Mesothelial cell of epicardium (in vitro differentiated cells): ENCODE results near the gene MCCC1. TPM values are rescaled to one million over a fixed set of nuclear protein-coding genes. Genes with fewer than 3 reads are reported as not detected.

ENCODE experiments used
- DNase-seq, 2 experiments: peaks; one replicate each; pipeline ENCODE4 v3.0.0; 2021; ENCODE audit warnings: low spot score in 2 of 2; ENCODE audit not compliant: unreplicated experiment in 2 of 2
- H3K27ac Mint-ChIP-seq: 2 replicates; pipeline ENCODE4 v1.8.0; 2021; ENCODE audit warnings: mixed read lengths
- H3K27me3 Mint-ChIP-seq: 2 replicates; pipeline ENCODE4 v1.8.0; 2021; ENCODE audit warnings: low read depth, mixed read lengths
- H3K36me3 Mint-ChIP-seq: 2 replicates; pipeline ENCODE4 v1.8.0; 2021; ENCODE audit warnings: mixed read lengths
- H3K4me1 Mint-ChIP-seq: 2 replicates; pipeline ENCODE4 v1.8.0; 2021; ENCODE audit warnings: mixed read lengths
- H3K4me3 Mint-ChIP-seq: 2 replicates; pipeline ENCODE4 v1.8.0; 2021; ENCODE audit warnings: mild to moderate bottlenecking, moderate library complexity, mixed read lengths
- H3K9me3 Mint-ChIP-seq: 2 replicates; pipeline ENCODE4 v1.8.0; 2021; ENCODE audit warnings: mixed read lengths
- total RNA-seq: library from RNA; stranded (reverse); gene quantifications from 3 replicates; pipeline ENCODE4 v1.2.1, GENCODE V29; 2021
- TF ChIP-seq, protein P1 (sequence below): fragments of 200-600 bp; sonication (generic); IDR thresholded peaks from one replicate; pipeline ENCODE4 v1.5.0; 2021; ENCODE audit warnings: antibody characterized with exemption; ENCODE audit not compliant: unreplicated experiment

Gene MCCC1
- total RNA-seq, 1 donor from 2014 or later, result 37.3 TPM

GRCh38 chr3:183099838-183100204, 525 bp upstream of the MCCC1 start:
- DNase-seq, result no peak
- Mint-ChIP-seq H3K36me3 (peaks cover 15% of the 10 kb centered on the region), H3K9me3 (no peaks in the 10 kb centered on the region), H3K27ac (peak overlapping the region; percentile 93), H3K4me3 (peak overlapping the region; percentile 95), H3K4me1 (peaks cover 40% of the 10 kb centered on the region), H3K27me3 (no peaks in the 10 kb centered on the region)
- TF ChIP-seq, protein P1, sequence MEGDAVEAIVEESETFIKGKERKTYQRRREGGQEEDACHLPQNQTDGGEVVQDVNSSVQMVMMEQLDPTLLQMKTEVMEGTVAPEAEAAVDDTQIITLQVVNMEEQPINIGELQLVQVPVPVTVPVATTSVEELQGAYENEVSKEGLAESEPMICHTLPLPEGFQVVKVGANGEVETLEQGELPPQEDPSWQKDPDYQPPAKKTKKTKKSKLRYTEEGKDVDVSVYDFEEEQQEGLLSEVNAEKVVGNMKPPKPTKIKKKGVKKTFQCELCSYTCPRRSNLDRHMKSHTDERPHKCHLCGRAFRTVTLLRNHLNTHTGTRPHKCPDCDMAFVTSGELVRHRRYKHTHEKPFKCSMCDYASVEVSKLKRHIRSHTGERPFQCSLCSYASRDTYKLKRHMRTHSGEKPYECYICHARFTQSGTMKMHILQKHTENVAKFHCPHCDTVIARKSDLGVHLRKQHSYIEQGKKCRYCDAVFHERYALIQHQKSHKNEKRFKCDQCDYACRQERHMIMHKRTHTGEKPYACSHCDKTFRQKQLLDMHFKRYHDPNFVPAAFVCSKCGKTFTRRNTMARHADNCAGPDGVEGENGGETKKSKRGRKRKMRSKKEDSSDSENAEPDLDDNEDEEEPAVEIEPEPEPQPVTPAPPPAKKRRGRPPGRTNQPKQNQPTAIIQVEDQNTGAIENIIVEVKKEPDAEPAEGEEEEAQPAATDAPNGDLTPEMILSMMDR, result no peak

DNA sequence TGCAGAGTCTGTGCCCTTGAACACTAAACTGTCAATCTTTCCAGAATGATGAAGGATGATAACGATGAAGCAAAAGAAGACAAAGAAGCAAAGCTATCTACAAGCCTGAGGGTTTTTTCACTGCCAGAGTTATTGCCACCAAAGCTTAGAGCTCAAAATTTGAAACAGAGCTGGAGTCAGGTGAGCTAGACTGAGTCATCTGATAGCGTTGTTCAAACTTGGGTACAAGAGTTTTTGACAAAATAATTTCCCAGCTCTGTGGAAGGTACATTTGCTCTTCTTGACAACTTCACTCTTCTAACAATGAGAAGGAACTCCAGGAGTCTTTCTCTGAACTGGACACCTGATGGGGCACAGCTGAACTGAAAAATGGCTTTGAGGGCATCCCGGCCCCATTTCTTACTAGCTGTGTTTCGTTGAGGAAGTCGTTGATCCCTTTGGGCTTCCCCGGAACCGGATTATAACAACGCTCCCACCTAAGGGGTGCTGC, 715 bp downstream of the MCCC1 start:
- Mint-ChIP-seq H3K4me3 (peak overlapping the region; percentile 95), H3K4me1 (peaks cover 44% of the 10 kb centered on the region), H3K9me3 (no peaks in the 10 kb centered on the region), H3K27ac (peak overlapping the region; percentile 93), H3K27me3 (no peaks in the 10 kb centered on the region), H3K36me3 (peaks cover 17% of the 10 kb centered on the region)
- TF ChIP-seq, protein P1, result no peak
- DNase-seq, result no peak

GRCh38 chr3:183094711-183095110, 4.6 kb downstream of the MCCC1 start:
- DNase-seq, result no peak
- Mint-ChIP-seq H3K27me3 (no peaks in the 10 kb centered on the region), H3K9me3 (no peaks in the 10 kb centered on the region), H3K4me1 (peaks cover 37% of the 10 kb centered on the region), H3K27ac (peak overlapping the region; percentile 71), H3K4me3 (no peak overlapping the region), H3K36me3 (peaks cover 39% of the 10 kb centered on the region)
- TF ChIP-seq, protein P1, result no peak

DNA sequence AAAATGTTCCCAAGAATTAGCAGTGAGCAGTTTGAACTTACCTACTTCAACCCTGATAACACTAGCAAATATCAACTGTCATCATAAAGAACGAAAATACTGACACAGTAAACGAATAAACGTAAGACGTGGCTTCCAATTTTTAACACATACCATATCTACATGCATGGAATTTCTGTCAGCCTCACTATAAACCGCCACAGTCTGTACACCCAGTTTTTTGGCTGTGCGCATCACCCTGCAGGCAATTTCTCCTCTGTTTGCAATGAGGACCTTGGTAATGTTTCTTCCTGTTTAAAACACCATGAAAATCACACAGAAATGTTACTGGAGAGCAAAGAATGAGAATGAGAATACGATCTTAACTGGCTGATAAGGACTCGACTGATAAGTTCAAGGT, 7.0 kb downstream of the MCCC1 start:
- Mint-ChIP-seq H3K27ac (no peak overlapping the region), H3K27me3 (no peaks in the 10 kb centered on the region)
- TF ChIP-seq, protein P1, result no peak

GRCh38 chr3:183087184-183087583, 12.1 kb downstream of the MCCC1 start:
- no peak for DNase-seq
- TF ChIP-seq, protein P1, result no peak
- peaks cover 54% of the 10 kb centered on the region for H3K36me3 Mint-ChIP-seq
- no peaks in the 10 kb centered on the region for H3K9me3 Mint-ChIP-seq
- no peaks in the 10 kb centered on the region for H3K4me1 Mint-ChIP-seq
- H3K4me3 Mint-ChIP-seq, result no peak overlapping the region
- H3K27ac Mint-ChIP-seq, result no peak overlapping the region
- H3K27me3 Mint-ChIP-seq, result no peaks in the 10 kb centered on the region

More for the DNA sequence above, 7.0 kb downstream of the MCCC1 start:
- H3K4me3 Mint-ChIP-seq, result no peak overlapping the region
- peaks cover 53% of the 10 kb centered on the region for H3K36me3 Mint-ChIP-seq
- no peaks in the 10 kb centered on the region for H3K9me3 Mint-ChIP-seq
- DNase-seq, result no peak
- peaks cover 18% of the 10 kb centered on the region for H3K4me1 Mint-ChIP-seq
